Duodenal mucosa (tissue), 2 donors: ENCODE data around the gene XIRP2.

ENCODE experiments used
- H3K27ac ChIP-seq: one replicate; pipeline ENCODE4 v1.7.0; 2013; ENCODE audit warnings: low read depth, low read length
- H3K27me3 ChIP-seq, 2 donors: one replicate each; pipeline ENCODE4 v1.7.0; 2013; ENCODE audit warnings: low read length in 2 of 2, control low read depth in 1 of 2; ENCODE audit not compliant: insufficient read depth in 2 of 2, control insufficient read depth in 1 of 2
- H3K36me3 ChIP-seq, 2 donors: one replicate each; pipeline ENCODE4 v1.7.0; 2013; ENCODE audit warnings: low read length in 2 of 2, control low read depth in 1 of 2; ENCODE audit not compliant: insufficient read depth in 2 of 2, control insufficient read depth in 1 of 2
- H3K4me1 ChIP-seq, 2 donors: one replicate each; pipeline ENCODE4 v1.7.0; 2013; ENCODE audit warnings: low read length in 2 of 2, control low read depth in 1 of 2; ENCODE audit not compliant: insufficient read depth in 2 of 2, control insufficient read depth in 1 of 2
- H3K4me3 ChIP-seq, 2 donors: one replicate each; pipeline ENCODE4 v1.7.0; 2013; ENCODE audit warnings: low read length in 2 of 2, low read depth in 1 of 2
- H3K9ac ChIP-seq, 2 donors: one replicate each; pipeline ENCODE4 v1.7.0; 2013; ENCODE audit warnings: low read length in 2 of 2, low read depth in 1 of 2
- H3K9me3 ChIP-seq, 2 donors: one replicate each; pipeline ENCODE4 v1.7.0; 2013; ENCODE audit warnings: low read length in 2 of 2, control low read depth in 1 of 2; ENCODE audit not compliant: control insufficient read depth in 1 of 2

Gene XIRP2

GRCh38 chr2:166888180-166888579 is at the start of gene XIRP2:
TSS of gene XIRP2 (plus strand) at chr2:166888480. CDS start at chr2:166903483, 15,003 bp downstream.
- Histone ChIP-seq H3K27ac (no peak within 1 kb of the TSS), H3K27me3 (no peaks in the 10 kb centered on the region), H3K9me3 (no peaks in the 10 kb centered on the region), H3K9ac (no peak within 1 kb of the TSS), H3K4me3 (no peak within 1 kb of the TSS), H3K4me1 (no peaks in the 10 kb centered on the region), H3K36me3 (no peaks in the 10 kb centered on the region)

- no peak overlapping the region for H3K9ac ChIP-seq
- H3K9me3 ChIP-seq, result no peaks in the 10 kb centered on the region
- no peak overlapping the region for H3K27ac ChIP-seq
- no peaks in the 10 kb centered on the region for H3K36me3 ChIP-seq
- no peaks in the 10 kb centered on the region for H3K4me1 ChIP-seq
- no peak overlapping the region for H3K4me3 ChIP-seq
- no peaks in the 10 kb centered on the region for H3K27me3 ChIP-seq
Observed at GRCh38 chr2:166841152-166841551, 47.1 kb upstream of the XIRP2 start.

- no peaks in the 10 kb centered on the region for H3K4me1 ChIP-seq
- no peaks in the 10 kb centered on the region for H3K9me3 ChIP-seq
- no peak overlapping the region for H3K9ac ChIP-seq
- no peak overlapping the region for H3K4me3 ChIP-seq
- H3K36me3 ChIP-seq, result no peaks in the 10 kb centered on the region
- no peaks in the 10 kb centered on the region for H3K27me3 ChIP-seq
- no peak overlapping the region for H3K27ac ChIP-seq
Observed at GRCh38 chr2:166841679-166842078, 46.6 kb upstream of the XIRP2 start.

GRCh38 chr2:166844111-166844510 is 44.2 kb upstream of the XIRP2 start:
- Histone ChIP-seq H3K36me3 (no peaks in the 10 kb centered on the region), H3K4me3 (no peak overlapping the region), H3K9me3 (no peaks in the 10 kb centered on the region), H3K4me1 (no peaks in the 10 kb centered on the region), H3K27me3 (no peaks in the 10 kb centered on the region), H3K27ac (no peak overlapping the region), H3K9ac (no peak overlapping the region)

GRCh38 chr2:166862468-166863132 is 25.7 kb upstream of the XIRP2 start:
- no peaks in the 10 kb centered on the region for H3K36me3 ChIP-seq
- no peak overlapping the region for H3K9ac ChIP-seq
- H3K27me3 ChIP-seq, result no peaks in the 10 kb centered on the region
- no peak overlapping the region for H3K4me3 ChIP-seq
- no peaks in the 10 kb centered on the region for H3K4me1 ChIP-seq
- H3K9me3 ChIP-seq, result no peaks in the 10 kb centered on the region
- H3K27ac ChIP-seq, result no peak overlapping the region

- no peaks in the 10 kb centered on the region for H3K27me3 ChIP-seq
- no peak overlapping the region for H3K4me3 ChIP-seq
- no peaks in the 10 kb centered on the region for H3K36me3 ChIP-seq
- H3K4me1 ChIP-seq, result no peaks in the 10 kb centered on the region
- no peak overlapping the region for H3K9ac ChIP-seq
- H3K9me3 ChIP-seq, result no peaks in the 10 kb centered on the region
- no peak overlapping the region for H3K27ac ChIP-seq
Observed at GRCh38 chr2:166867874-166868514, 20.3 kb upstream of the XIRP2 start.

GRCh38 chr2:166870346-166870745 is 17.9 kb upstream of the XIRP2 start:
- Histone ChIP-seq H3K36me3 (no peaks in the 10 kb centered on the region), H3K27me3 (no peaks in the 10 kb centered on the region), H3K4me3 (no peak overlapping the region), H3K4me1 (no peaks in the 10 kb centered on the region), H3K9me3 (no peaks in the 10 kb centered on the region), H3K9ac (no peak overlapping the region), H3K27ac (no peak overlapping the region)

- no peaks in the 10 kb centered on the region for H3K4me1 ChIP-seq
- no peak overlapping the region for H3K27ac ChIP-seq
- no peaks in the 10 kb centered on the region for H3K27me3 ChIP-seq
- H3K9ac ChIP-seq, result no peak overlapping the region
- no peaks in the 10 kb centered on the region for H3K36me3 ChIP-seq
- H3K9me3 ChIP-seq, result no peaks in the 10 kb centered on the region
- H3K4me3 ChIP-seq, result no peak overlapping the region
Observed at GRCh38 chr2:166881177-166881576, 7.1 kb upstream of the XIRP2 start.

- Histone ChIP-seq H3K9me3 (no peaks in the 10 kb centered on the region), H3K27ac (no peak overlapping the region), H3K27me3 (no peaks in the 10 kb centered on the region), H3K4me1 (no peaks in the 10 kb centered on the region), H3K9ac (no peak overlapping the region), H3K4me3 (no peak overlapping the region), H3K36me3 (no peaks in the 10 kb centered on the region)
Observed at GRCh38 chr2:166882851-166883250, 5.4 kb upstream of the XIRP2 start.

GRCh38 chr2:166891727-166892126 is 3.4 kb downstream of the XIRP2 start:
- no peak overlapping the region for H3K9ac ChIP-seq
- no peak overlapping the region for H3K27ac ChIP-seq
- no peaks in the 10 kb centered on the region for H3K27me3 ChIP-seq
- H3K4me3 ChIP-seq, result no peak overlapping the region
- H3K9me3 ChIP-seq, result no peaks in the 10 kb centered on the region
- no peaks in the 10 kb centered on the region for H3K4me1 ChIP-seq
- no peaks in the 10 kb centered on the region for H3K36me3 ChIP-seq
